GM10248 (cell line): ENCODE results near the gene CARMIL1.

ENCODE experiments used
- CTCF ChIA-PET: fragments of 300-600 bp; sonication (Branson Sonifier 250); formaldehyde crosslinking; extraction: SDS; loops from one replicate; lab custom pipeline; 2021; ENCODE audit warnings: antibody characterized with exemption; lab: Yijun Ruan, JAX
- POLR2A ChIA-PET: fragments of 350-650 bp; sonication (Branson Sonifier 250); formaldehyde crosslinking; extraction: SDS; loops from one replicate; lab custom pipeline; 2020; ENCODE audit warnings: antibody characterized with exemption; lab: Yijun Ruan, JAX
- DNase-seq: peaks from one replicate; pipeline ENCODE4 v3.0.0; 2012; ENCODE audit errors: extremely low spot score
- CTCF ChIP-seq: IDR thresholded peaks from 2 replicates; pipeline ENCODE4 v1.5.1; 2012; ENCODE audit warnings: mild to moderate bottlenecking, low read depth; ENCODE audit errors: extremely low read depth, missing control alignments, control extremely low read depth

CARMIL1 gene

GRCh38 chr6:25332655-25333071 lies 53.5 kb downstream of the CARMIL1 start:
- ChIA-PET POLR2A (interaction anchor here (0.6 kb wide), 1 partner anchor 34 kb away, joined by 3 read pairs; no protein-coding TSS in a partner anchor), CTCF (interaction anchor here (1.3 to 2.2 kb wide), 5 partner anchors 10 to 158 kb away, joined by 4 to 9 read pairs (median 5); no protein-coding TSS in a partner anchor)
- TF ChIP-seq CTCF: no peak
- DNase-seq: no peak

DNA sequence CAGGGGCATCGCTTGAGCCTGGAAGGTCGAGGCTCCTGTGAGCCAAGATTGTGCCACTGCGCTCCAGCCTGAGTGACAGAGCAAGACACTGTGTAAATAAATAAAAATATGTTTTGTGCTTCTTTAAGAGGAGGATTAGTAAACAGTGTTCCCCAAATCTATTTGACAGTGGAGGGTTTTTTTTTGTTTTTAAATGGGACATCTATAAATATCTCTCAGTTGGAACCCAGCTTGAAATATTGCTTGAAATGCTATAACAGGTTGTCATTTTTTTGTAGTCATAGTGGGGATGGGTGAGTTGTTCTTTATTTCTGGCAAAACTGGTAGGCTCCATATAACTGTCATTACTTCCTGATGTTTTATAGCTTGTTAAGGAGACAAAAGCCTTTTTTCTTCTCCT lies 54.3 kb downstream of the CARMIL1 start:
- ChIA-PET CTCF (interaction anchor here (1.3 to 2.2 kb wide), 4 partner anchors 9 to 20 kb away, joined by 4 to 5 read pairs (median 4); no protein-coding TSS in a partner anchor), POLR2A (no interaction called here)
- no peak for TF ChIP-seq CTCF
- no peak for DNase-seq

- no peak for TF ChIP-seq CTCF
- peak; percentile 41 for DNase-seq
- POLR2A ChIA-PET: no interaction called here
- CTCF ChIA-PET: interaction anchor here (0.8 to 1.6 kb wide), 7 partner anchors 18 to 222 kb away, joined by 3 to 6 read pairs (median 4); partner anchors contain the start of gene CARMIL1
These were observed 55.6 kb downstream of the CARMIL1 start for GRCh38 chr6:25334793-25335192.

GRCh38 chr6:25336996-25337395 lies 57.8 kb downstream of the CARMIL1 start:
- POLR2A ChIA-PET: no interaction called here
- no peak for TF ChIP-seq CTCF
- DNase-seq: no peak
- CTCF ChIA-PET: no interaction called here

GRCh38 chr6:25337431-25337830 lies 58.3 kb downstream of the CARMIL1 start:
- ChIA-PET POLR2A (interaction anchor here (0.7 kb wide), 1 partner anchor 201 kb away, joined by 3 read pairs; no protein-coding TSS in a partner anchor), CTCF (no interaction called here)
- no peak for TF ChIP-seq CTCF
- no peak for DNase-seq

- DNase-seq: no peak
- POLR2A ChIA-PET: no interaction called here
- CTCF ChIA-PET: interaction anchor here (1.0 to 2.2 kb wide), 8 partner anchors 10 to 62 kb away, joined by 3 to 6 read pairs (median 4); no protein-coding TSS in a partner anchor
- no peak for TF ChIP-seq CTCF
These were observed 61.4 kb downstream of the CARMIL1 start for GRCh38 chr6:25340431-25341202.
